ENCODE data around the gene FRMD4A.

The FRMD4A gene

DNA sequence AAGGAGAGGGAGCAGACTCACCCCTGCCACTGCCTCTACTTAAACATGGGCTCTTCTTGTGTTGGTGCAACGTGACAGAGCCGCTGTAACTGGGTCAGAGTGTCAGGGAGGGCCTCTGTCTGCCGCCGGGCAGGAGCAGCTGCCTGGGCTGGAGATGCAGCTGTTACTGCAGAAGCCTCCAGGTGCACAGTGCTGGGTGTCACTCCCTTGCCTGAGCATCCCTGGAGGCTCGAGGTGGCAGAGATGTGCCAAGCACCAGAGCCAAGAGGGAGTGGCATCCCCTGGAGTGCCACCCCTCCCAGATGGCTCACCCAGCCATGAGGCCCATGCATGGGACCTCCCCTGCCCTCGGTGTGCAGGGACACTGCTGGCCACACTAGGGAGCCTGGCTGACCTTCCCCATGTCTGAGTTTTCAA lies 598.3 kb downstream of the FRMD4A start:
- no peak for DNase-seq (ENCODE audit: insufficient read length, low spot score)
- TF ChIP-seq, protein P1, sequence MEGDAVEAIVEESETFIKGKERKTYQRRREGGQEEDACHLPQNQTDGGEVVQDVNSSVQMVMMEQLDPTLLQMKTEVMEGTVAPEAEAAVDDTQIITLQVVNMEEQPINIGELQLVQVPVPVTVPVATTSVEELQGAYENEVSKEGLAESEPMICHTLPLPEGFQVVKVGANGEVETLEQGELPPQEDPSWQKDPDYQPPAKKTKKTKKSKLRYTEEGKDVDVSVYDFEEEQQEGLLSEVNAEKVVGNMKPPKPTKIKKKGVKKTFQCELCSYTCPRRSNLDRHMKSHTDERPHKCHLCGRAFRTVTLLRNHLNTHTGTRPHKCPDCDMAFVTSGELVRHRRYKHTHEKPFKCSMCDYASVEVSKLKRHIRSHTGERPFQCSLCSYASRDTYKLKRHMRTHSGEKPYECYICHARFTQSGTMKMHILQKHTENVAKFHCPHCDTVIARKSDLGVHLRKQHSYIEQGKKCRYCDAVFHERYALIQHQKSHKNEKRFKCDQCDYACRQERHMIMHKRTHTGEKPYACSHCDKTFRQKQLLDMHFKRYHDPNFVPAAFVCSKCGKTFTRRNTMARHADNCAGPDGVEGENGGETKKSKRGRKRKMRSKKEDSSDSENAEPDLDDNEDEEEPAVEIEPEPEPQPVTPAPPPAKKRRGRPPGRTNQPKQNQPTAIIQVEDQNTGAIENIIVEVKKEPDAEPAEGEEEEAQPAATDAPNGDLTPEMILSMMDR (IDR thresholded peaks at IDR 0.05; ENCODE audit: insufficient read depth, missing control alignments) = no peak
- no peak for FAIRE-seq

DNA sequence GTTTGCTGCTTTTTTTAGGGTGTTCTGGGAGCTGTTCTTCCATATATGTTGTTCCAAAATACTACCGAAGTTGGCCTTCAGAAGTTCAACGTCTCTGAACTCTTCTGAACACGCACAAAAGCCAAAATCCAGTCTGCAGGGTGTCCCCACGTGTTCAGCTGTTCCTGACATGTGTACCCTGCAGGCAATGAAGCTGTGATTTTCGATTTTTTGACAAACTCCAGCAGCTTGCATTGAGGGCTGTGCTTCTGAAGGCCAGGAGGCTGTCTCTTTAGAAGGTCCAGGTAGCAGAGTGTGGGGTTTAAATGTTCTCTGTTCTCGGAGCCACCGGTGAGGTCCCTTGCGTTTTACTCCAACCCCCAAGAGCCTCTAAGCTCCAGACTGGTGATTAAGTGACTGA lies 598.9 kb downstream of the FRMD4A start:
- DNase-seq (ENCODE audit: insufficient read length, low spot score) (no peak), FAIRE-seq (no peak)
- TF ChIP-seq, protein P1 (IDR thresholded peaks at IDR 0.05; ENCODE audit: insufficient read depth, missing control alignments) = no peak

DNA sequence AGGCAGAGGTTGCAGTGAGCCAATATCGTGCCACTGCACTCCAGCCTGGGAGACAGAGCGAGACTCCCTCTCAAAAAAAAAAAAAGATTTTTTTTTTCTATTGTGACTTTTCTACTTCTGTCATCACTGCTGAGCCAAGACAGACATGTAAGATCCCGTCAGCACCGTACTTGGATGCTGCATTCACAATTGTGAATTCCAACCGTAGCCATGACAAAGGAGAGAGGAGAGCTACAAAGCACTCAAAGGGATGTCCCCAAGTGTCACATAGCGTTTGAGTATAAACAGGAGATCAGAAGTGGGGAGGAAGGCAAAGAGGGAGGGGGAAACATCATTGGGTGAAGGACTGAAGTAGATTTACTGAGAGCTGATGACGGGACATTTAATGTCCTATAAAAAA lies 599.8 kb downstream of the FRMD4A start:
- TF ChIP-seq, protein P1 (IDR thresholded peaks at IDR 0.05; ENCODE audit: insufficient read depth, missing control alignments) = no peak
- FAIRE-seq = no peak
- DNase-seq (ENCODE audit: insufficient read length, low spot score) = no peak

DNA sequence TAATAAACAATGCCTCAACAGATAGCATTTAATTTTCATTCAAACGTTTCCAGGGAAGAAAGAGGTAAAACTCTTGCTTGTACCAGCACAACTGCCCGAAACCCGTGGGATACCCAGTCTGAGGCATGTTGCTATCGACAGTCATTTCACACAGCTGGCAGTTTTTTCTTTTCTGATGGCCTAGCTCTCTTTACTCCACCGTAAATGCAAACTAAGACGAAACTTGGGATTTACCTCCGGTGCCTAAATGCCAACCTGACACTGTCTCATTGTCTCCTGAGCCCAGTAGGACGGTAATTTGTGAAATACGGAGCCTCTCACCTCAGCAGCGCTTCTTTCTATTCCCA lies 600.4 kb downstream of the FRMD4A start:
- no peak for DNase-seq (ENCODE audit: insufficient read length, low spot score)
- TF ChIP-seq, protein P1 (IDR thresholded peaks at IDR 0.05; ENCODE audit: insufficient read depth, missing control alignments) = no peak
- FAIRE-seq = no peak

- TF ChIP-seq, protein P1 (IDR thresholded peaks at IDR 0.05; ENCODE audit: insufficient read depth, missing control alignments) = no peak
- DNase-seq (ENCODE audit: insufficient read length, low spot score) (no peak), FAIRE-seq (no peak)
These were observed 601.0 kb downstream of the FRMD4A start for GRCh38 chr10:13729586-13730305.

- no peak for FAIRE-seq
- DNase-seq (ENCODE audit: insufficient read length, low spot score) = no peak
- TF ChIP-seq, protein P1 (IDR thresholded peaks at IDR 0.05; ENCODE audit: insufficient read depth, missing control alignments) = no peak
These were observed 601.7 kb downstream of the FRMD4A start for GRCh38 chr10:13728898-13729535.

DNA sequence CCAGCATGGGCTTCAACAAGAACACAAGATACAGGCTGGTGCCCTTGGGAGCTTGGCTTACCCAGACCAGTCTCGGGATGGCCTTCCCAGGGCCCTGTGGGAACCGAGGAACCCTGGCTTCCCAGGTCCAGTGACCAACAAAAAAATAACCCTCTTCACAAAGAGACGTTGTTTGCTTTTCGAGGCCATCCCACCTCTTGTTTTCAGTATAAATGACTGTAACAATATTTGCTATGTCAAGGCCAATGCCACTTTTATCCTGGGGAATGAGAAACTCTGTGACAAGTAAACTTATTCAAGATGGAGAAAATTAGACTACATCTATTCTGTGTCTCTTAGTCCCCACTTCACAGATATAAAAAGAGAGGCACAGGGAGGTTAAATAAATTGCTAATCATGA lies 605.1 kb downstream of the FRMD4A start:
- DNase-seq (ENCODE audit: insufficient read length, low spot score) = no peak
- TF ChIP-seq, protein P1 (IDR thresholded peaks at IDR 0.05; ENCODE audit: insufficient read depth, missing control alignments) = no peak
- no peak for FAIRE-seq

Measured in D721Med (cell line).